ENCODE results near the gene SUGCT.

The SUGCT gene

DNA sequence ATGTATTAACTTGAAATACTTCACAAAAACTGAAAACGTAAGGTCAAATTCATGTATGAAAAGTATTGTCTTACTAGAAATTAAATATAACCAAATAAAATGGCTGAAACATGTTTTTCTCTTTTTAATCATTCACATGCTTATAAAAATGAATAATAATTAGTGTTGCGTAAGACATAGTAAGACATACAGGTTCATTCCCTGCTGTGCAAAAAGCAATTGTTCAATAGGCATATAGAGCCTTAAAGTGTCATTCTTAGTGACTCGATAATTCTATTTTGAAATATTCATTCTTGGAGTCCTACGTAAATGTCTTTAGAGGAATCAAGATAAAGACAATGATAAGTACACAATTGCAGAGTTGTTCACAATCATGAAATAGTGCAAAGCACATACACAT, 337.1 kb downstream of the SUGCT start:
- no peak overlapping the region for H3K4me3 ChIP-seq (ENCODE audit: low read depth, low read length)
- in situ Hi-C loops (cut with HindIII; ENCODE audit: low sequenced_read_pairs): no loop called here
- no peak for DNase-seq (ENCODE audit: low read depth)
- TF ChIP-seq, protein P1, sequence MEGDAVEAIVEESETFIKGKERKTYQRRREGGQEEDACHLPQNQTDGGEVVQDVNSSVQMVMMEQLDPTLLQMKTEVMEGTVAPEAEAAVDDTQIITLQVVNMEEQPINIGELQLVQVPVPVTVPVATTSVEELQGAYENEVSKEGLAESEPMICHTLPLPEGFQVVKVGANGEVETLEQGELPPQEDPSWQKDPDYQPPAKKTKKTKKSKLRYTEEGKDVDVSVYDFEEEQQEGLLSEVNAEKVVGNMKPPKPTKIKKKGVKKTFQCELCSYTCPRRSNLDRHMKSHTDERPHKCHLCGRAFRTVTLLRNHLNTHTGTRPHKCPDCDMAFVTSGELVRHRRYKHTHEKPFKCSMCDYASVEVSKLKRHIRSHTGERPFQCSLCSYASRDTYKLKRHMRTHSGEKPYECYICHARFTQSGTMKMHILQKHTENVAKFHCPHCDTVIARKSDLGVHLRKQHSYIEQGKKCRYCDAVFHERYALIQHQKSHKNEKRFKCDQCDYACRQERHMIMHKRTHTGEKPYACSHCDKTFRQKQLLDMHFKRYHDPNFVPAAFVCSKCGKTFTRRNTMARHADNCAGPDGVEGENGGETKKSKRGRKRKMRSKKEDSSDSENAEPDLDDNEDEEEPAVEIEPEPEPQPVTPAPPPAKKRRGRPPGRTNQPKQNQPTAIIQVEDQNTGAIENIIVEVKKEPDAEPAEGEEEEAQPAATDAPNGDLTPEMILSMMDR (IDR thresholded peaks at IDR 0.05; ENCODE audit: low read depth, low read length, missing control alignments): no peak

DNA sequence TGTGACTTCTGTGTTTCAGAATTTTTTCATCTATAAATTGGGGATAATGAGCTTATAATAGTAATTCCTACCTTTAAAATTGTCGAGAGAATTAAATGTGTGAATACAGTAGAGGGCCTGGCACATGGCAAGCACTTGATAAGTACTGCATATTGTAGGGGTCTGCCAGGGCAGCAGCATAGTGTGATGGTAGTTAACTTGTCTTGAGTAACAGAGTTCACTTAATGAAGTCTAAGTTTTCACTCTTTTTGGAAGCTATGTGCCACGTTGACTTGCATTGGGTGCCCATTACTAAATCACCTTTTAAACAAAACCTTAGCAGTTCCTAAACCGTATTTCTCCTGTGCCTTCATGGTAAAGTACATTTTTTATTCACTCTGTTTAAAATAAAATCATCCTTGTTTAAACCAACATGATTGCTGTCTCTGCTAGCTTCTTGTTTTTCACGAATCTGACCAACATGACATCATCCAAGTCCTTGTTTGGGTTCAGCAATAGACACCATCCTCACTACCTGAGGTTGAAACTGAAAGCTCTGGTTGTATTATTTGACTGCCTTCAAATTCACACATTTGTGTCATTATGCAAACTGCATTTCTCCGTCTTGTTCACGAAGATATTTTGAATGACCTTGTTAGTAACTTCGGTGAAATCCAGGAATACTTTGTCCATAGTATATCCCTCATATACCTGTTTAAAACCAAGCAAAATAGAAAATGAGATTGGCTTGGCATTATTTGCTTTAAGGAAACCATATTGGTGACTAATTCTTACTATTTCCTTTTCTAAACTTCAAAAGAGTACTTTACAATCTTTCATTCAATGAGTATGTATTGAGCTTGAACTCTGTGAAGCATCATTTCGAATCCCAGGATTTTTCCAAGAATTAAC, 340.2 kb downstream of the SUGCT start:
- no peak overlapping the region for H3K4me3 ChIP-seq (ENCODE audit: low read depth, low read length)
- DNase-seq (ENCODE audit: low read depth): no peak
- in situ Hi-C loops (cut with HindIII; ENCODE audit: low sequenced_read_pairs): no loop called here
- TF ChIP-seq, protein P1 (IDR thresholded peaks at IDR 0.05; ENCODE audit: low read depth, low read length, missing control alignments): no peak

DNA sequence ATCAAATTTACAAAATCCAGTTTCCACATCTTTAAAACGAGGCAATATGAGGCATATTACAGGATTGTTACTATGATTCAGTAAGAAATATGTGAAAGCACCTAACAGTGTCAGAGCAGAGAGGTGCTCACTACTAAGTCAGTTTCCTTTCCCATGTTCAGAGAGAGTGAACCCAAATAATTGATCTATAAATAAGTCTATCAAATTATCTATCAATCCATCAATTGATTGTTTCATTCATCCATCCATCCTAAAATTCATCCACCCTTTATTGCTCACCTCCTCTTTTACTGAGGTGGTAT, 340.8 kb downstream of the SUGCT start:
- TF ChIP-seq, protein P1 (IDR thresholded peaks at IDR 0.05; ENCODE audit: low read depth, low read length, missing control alignments): no peak
- DNase-seq (ENCODE audit: low read depth): no peak
- in situ Hi-C loops (cut with HindIII; ENCODE audit: low sequenced_read_pairs): no loop called here
- no peak overlapping the region for H3K4me3 ChIP-seq (ENCODE audit: low read depth, low read length)

DNA sequence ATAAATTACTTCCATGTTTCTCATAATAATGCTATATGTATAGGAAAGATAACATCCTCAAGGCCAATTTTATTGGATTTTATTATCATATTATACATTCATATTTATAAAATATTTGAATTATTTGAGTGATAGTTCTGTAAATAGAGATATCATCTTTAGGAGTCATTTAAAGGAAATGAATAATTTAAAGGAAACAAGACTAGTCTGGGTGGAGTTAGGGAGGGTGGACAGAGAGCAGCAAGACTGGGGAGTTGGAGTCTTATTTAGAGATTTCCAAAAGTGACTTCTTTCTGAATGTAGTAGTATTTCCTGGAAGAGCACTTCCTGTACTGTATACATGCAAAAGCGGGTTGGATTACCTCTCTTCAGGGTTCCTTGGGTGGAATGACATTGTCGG, 342.3 kb downstream of the SUGCT start:
- TF ChIP-seq, protein P1 (IDR thresholded peaks at IDR 0.05; ENCODE audit: low read depth, low read length, missing control alignments): no peak
- in situ Hi-C loops (cut with HindIII; ENCODE audit: low sequenced_read_pairs): no loop called here
- no peak overlapping the region for H3K4me3 ChIP-seq (ENCODE audit: low read depth, low read length)
- no peak for DNase-seq (ENCODE audit: low read depth)

DNA sequence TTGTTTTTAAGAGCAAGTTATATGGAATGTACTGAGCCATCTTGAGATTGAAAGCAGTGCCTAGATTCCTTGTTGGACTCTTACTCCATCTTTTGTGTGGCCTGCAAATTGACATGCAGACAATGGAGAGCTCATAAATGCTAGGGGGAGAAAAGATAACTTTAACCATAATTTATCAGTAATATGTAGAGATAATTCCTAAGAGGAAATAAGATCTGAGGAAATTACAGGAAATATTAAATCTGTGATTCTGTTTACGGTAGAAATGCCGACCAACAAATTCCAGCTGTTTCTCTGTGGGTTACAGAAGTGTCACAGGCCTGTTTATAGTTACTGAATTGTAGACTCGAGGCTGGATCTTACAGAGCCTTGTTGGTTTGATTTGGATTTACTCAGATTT, 348.0 kb downstream of the SUGCT start:
- in situ Hi-C loops (cut with HindIII; ENCODE audit: low sequenced_read_pairs): no loop called here
- TF ChIP-seq, protein P1 (IDR thresholded peaks at IDR 0.05; ENCODE audit: low read depth, low read length, missing control alignments): no peak
- no peak for DNase-seq (ENCODE audit: low read depth)
- H3K4me3 ChIP-seq (ENCODE audit: low read depth, low read length): no peak overlapping the region

DNA sequence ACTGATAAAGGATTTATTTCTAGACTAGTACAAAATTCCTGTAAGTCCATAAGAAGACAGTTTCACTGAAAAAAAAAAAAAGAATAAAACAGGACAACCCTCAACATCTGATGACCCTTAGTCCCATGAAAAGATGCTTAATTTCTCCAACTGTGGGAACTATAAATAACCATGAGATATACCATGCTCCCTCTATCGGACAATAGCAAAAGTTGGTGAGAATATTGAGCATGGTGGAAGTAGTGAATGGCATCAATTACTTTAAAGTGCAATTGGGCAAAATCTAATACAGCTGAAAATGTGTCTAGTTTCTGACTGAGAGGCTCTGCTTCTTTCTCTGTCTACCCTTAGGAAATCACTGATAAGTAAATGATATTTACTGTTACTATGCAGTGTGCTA, 348.8 kb downstream of the SUGCT start:
- TF ChIP-seq, protein P1 (IDR thresholded peaks at IDR 0.05; ENCODE audit: low read depth, low read length, missing control alignments): no peak
- no peak overlapping the region for H3K4me3 ChIP-seq (ENCODE audit: low read depth, low read length)
- in situ Hi-C loops (cut with HindIII; ENCODE audit: low sequenced_read_pairs): no loop called here
- no peak for DNase-seq (ENCODE audit: low read depth)

All from astrocyte of the cerebellum (primary cell).